HuH-7 (cell line): ENCODE data around the gene BPIFB1.

Source experiments
- DNase-seq: peaks from one replicate; pipeline ENCODE4 v3.0.0; 2011; ENCODE audit warnings: low spot score

Gene BPIFB1

GRCh38 chr20:33273117-33273851, 9.7 kb upstream of the BPIFB1 start:
- DNase-seq: no peak

GRCh38 chr20:33275215-33275614, 7.8 kb upstream of the BPIFB1 start:
- no peak for DNase-seq

DNA sequence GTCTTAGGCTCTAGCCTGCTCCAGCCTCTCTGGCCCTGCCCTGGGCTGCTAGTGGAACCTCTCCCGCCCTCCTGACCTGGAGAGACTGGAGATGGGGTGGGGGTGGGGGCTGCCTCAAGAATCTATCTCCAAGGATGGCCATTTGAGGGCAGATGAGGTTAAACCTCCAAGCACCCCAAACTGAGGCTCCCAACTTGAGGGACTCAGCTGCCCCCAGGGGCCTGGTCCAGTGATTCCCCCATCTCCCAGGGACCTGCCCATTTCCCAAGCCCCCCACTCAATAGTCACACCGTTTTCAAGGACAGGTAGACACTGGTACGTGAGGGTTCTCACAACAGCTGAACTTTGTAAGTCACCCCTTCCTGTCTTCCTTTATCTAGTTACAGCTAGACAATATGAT, 7.1 kb upstream of the BPIFB1 start:
- no peak for DNase-seq

- DNase-seq: no peak
These were observed 6.5 kb upstream of the BPIFB1 start for GRCh38 chr20:33276303-33277113.

DNA sequence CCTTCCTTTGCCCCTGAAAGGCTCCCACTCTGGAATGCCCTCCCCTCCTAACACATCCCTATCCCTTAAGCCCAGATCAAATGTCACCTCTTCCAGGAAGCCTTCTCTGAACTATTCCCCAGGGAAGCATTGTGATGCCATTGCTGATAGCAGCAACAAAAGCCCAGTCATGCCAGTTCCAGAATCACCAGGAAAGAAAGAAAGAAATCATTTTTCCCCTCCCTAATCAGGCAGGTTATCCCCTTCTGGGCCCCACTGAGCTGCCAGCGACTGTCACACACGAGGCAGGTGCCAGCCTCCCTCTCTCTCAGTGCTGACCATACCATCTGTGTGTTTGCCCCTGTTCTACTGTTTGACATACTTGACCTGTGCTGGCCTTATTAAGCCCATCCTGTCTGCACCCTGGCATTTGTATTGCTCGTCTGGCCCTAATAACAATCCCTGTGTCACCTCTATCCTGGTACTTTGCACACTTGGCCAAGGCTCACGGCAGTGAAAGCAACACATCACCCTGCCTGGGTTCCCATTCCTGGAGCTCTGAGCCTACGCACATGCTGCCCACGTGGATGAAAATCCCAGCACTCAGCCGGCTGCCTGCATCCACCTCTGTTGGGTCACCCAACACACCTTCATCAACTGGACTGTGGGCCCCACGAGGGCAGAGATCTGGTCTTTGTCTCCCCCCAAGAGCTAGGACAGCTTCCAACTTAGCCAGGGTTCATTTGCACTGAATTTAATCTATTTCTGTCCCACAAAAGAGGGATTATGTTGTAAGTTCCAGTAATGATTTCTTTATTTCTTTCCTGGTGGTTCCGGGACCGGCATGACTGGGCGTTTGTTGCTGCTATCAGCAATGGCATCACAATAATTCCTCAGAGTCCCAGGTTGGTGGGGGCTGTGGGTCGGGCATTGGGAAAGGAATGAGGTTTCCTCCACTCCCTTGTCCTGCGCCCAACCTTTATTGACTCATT, 5.3 kb upstream of the BPIFB1 start:
- no peak for DNase-seq

GRCh38 chr20:33278700-33279099, 4.3 kb upstream of the BPIFB1 start:
- DNase-seq: no peak

- DNase-seq: no peak
These were observed 3.6 kb upstream of the BPIFB1 start for GRCh38 chr20:33279261-33279910.

- DNase-seq: no peak
These were observed 2.9 kb upstream of the BPIFB1 start for GRCh38 chr20:33280000-33280680.

DNA sequence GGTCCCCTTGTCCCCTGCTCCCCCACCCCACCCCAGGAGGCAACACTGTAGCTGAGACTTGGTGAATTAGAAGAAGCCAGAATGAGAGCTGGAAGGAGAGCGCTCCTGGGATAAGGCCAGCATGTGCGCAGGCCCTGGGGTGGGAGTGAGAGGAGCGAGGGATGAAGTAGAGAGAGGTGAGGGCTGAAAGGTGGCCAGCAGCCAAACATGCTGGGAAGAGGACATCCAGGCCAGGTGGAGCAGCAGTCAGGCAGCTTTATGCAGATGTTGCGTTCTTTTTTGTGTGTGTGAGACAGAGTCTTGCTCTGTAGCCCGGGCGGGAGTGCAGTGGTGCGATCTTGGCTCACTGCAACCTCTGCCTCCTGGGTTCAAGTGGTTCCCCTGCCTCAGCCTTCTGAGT, 2.2 kb upstream of the BPIFB1 start:
- DNase-seq: no peak

- DNase-seq: no peak
These were observed 1.4 kb upstream of the BPIFB1 start for GRCh38 chr20:33281550-33282146.

GRCh38 chr20:33282196-33282934, 649 bp upstream of the BPIFB1 start:
- DNase-seq: no peak

DNA sequence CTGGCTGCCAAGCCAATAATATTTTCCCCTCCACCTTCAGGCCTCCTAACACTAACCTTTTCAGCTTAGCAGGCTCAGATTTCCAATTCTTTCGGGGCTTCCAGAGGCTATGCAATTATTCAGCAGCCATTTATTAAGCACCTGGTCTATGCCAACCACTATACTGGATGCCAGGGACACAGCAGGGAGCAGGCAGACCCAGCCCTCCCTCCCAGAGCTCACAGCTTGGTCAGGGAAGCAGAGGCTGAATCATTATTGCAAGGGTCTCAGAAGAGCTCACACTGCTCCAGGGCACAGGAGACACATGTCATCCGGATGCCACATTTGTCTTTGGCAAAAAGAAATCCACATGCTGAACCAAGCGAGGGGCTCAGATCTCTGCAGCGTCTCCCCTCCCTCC, 1.3 kb downstream of the BPIFB1 start:
- DNase-seq: no peak

DNA sequence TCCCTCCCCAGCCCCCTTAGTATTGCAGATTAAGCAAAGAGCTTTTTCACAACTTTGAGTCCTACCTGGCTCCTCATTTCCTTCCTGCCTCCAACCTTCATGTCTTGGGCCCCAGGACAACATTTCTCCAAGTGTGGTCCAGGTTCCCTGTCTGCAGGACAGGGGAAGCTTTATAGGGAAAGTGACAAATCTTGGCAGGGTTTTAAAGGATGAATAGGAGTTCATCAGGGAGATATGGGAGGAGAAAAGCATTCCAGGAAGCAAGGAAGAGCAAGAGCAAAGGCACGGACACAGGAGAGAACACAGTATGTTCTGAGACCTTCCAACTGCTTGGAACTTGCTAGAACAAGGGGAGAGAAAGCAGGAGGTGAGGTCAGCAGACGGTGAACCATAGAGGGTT, 1.9 kb downstream of the BPIFB1 start:
- no peak for DNase-seq

DNA sequence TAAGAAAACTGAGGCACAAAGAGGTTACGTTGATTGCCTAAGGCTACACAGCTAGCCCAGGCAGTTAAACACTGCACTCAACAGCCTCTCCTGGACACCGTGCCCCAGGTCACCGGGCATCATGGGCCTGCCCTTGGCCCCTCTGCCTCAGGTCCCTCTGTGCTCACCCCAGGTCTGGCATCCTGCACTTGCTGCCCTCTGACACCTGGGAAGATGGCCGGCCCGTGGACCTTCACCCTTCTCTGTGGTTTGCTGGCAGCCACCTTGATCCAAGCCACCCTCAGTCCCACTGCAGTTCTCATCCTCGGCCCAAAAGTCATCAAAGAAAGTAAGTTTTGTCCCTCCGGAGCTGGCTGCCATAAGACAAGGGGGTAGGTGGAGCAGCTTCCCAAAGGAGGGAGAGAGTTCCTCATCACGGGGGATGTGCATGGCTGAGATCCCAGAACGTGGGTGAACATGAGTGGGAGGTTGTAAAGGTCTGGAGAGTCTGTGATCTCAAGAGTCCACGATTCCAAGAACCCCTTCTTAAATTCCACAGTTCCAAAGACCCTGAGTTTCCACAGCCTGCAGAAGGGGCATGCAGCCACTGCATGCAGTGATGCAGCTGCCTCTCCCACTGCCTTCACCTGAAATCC, 3.0 kb downstream of the BPIFB1 start:
- no peak for DNase-seq

DNA sequence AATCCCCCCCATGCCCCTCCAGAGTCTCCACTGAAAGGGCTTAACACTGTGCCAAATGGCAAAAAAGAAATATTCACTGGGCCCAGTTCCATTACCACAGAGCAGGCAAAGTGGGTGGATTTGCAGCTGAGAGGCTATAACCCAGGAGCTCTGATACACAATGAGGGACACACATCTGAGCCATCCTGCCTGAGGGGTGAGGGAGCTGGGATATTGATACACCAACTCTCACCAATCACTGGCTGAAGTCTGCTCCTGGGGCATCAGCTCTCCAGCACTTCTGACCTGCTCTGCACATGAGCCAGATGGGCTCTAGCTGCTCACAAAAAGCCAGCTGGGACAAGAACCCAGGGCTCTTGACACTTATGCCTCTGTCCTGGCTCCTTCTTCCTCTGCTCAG, 4.9 kb downstream of the BPIFB1 start:
- no peak for DNase-seq

- DNase-seq: no peak
These were observed 7.8 kb downstream of the BPIFB1 start for GRCh38 chr20:33290852-33291251.

DNA sequence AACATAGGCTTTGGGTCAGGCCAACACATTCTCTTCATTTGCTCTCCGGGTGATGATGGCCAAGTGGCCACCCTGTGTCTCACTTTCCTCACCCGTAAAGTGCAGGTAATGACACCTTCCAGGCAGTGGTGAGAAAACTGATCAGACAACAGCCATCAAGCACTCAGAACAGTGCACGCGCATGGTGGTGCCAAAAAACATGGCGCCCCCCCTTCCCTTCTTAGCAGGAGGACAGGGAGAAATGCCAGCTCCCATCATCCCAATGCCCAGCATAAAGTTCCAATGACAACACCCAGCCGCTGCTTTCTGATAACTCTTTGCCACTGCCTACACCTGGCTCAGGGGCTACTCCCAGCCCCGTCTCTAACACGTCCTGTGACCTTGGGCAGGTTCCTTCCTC, 8.4 kb downstream of the BPIFB1 start:
- no peak for DNase-seq

DNA sequence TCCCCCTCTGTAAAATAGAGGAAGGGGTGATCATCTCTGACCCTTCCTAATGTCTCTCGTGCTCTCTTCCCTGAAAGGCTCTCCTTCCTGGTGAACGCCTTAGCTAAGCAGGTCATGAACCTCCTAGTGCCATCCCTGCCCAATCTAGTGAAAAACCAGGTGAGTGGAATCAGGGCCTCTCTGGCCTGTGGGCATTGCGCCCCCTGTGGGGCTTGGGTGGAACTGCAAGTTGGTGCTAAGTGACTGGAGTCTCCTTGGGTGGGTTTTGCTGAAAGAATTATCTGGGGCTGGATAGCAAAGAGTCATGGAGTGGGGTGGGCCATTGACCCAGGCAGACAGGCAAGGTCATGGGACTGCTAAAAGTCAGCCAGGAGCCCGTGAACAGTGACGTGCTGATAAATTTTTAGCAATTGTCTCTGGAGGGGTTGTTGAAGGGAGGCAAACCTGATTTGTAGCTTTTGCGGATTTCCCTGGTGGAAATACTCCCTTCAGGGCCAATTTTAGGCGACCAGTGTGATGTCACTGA, 8.9 kb downstream of the BPIFB1 start:
- DNase-seq: peak; percentile 85

GRCh38 chr20:33296206-33296605, 13.2 kb downstream of the BPIFB1 start:
- DNase-seq: no peak
